ENCODE data around the gene KAT2B.

KAT2B gene

DNA sequence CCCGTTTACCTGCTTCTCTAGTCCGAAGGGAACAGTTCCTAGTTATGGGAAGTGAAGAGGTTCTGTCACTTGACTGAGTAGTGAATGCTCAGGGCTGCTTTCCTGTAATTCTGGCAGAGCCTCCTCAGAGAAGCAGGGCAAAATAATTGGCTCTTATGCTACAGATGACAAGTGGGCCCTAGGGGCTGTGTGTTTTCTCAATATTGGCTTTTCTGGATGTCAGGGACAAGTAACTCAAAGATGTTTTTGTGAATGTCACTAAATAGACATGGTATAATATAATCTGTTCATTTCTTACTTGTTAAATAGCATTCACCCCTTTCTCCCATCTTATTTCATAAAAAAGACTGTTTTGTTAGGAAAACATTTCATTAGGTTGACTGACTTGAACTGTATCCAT, 105.6 kb downstream of the KAT2B start:
- DNase-seq (ENCODE audit: extremely low read depth, low read depth): no peak
- TF ChIP-seq, protein P1, sequence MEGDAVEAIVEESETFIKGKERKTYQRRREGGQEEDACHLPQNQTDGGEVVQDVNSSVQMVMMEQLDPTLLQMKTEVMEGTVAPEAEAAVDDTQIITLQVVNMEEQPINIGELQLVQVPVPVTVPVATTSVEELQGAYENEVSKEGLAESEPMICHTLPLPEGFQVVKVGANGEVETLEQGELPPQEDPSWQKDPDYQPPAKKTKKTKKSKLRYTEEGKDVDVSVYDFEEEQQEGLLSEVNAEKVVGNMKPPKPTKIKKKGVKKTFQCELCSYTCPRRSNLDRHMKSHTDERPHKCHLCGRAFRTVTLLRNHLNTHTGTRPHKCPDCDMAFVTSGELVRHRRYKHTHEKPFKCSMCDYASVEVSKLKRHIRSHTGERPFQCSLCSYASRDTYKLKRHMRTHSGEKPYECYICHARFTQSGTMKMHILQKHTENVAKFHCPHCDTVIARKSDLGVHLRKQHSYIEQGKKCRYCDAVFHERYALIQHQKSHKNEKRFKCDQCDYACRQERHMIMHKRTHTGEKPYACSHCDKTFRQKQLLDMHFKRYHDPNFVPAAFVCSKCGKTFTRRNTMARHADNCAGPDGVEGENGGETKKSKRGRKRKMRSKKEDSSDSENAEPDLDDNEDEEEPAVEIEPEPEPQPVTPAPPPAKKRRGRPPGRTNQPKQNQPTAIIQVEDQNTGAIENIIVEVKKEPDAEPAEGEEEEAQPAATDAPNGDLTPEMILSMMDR (IDR thresholded peaks at IDR 0.05; ENCODE audit: low read depth, low read length, missing control alignments): no peak
- H3K4me3 ChIP-seq (replicated peaks; ENCODE audit: low read depth, low read length): no peak overlapping the region

DNA sequence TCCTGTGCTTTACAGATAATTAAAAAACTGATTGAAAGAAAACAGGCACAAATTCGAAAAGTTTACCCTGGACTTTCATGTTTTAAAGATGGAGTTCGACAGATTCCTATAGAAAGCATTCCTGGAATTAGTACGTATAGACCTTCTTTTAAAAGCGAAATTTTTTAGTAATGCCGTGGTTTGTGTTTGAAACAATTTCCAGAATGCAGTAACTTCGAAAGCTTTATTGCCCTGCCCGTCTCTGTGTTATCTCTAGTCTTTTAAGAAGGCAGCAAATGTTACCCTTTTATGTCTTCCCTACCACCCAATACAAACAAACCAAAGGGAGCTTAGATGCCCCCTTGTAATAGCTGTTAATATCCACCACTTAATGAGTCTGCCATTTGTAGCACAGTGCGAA, 106.1 kb downstream of the KAT2B start:
- TF ChIP-seq, protein P1 (IDR thresholded peaks at IDR 0.05; ENCODE audit: low read depth, low read length, missing control alignments): no peak
- DNase-seq (ENCODE audit: extremely low read depth, low read depth): no peak

DNA sequence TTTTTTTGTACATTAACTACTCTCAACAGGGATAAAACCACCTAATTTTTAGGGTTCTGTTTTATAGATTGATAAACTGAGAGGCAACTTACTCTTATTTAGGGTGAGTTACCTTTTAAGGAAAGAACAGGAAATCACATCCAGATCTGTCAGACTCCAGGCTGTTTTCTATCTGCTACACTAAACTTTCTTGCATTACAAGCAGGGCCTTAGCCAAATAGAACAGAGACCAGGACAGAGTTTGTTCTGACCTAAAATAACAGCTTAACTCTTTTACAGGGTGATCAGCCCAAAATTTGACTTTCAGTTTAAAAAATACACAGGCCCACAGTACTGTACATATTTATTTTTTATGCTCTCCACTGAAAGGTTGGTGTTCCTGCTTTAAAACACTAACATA, 107.1 kb downstream of the KAT2B start:
- H3K4me3 ChIP-seq (replicated peaks; ENCODE audit: low read depth, low read length): no peak overlapping the region
- DNase-seq (ENCODE audit: extremely low read depth, low read depth): no peak
- TF ChIP-seq, protein P1 (IDR thresholded peaks at IDR 0.05; ENCODE audit: low read depth, low read length, missing control alignments): no peak

More for the DNA sequence above, 106.1 kb downstream of the KAT2B start:
- no peak overlapping the region for H3K4me3 ChIP-seq (replicated peaks; ENCODE audit: low read depth, low read length)

DNA sequence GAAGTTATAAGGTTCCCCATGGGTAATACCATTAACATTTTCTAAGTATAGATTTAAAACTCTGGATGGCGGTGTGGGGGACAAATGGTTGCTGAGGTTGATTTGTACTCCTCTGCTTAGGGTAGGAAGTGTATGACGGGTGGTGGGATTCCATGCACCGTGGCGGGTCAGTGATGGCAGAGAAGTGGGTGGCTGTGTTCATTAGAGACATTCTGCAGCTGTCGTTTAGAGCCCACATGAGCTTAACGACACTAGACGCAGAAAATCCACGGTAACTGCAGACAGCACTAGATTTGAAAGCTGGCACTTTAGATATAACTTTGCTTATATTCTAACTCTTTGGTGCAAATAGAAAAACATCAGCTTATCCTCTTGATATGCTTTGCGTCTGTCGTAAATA, 108.2 kb downstream of the KAT2B start:
- H3K4me3 ChIP-seq (replicated peaks; ENCODE audit: low read depth, low read length): no peak overlapping the region
- TF ChIP-seq, protein P1 (IDR thresholded peaks at IDR 0.05; ENCODE audit: low read depth, low read length, missing control alignments): no peak
- DNase-seq (ENCODE audit: extremely low read depth, low read depth): no peak

- TF ChIP-seq, protein P1 (IDR thresholded peaks at IDR 0.05; ENCODE audit: low read depth, low read length, missing control alignments): no peak
- H3K4me3 ChIP-seq (replicated peaks; ENCODE audit: low read depth, low read length): no peak overlapping the region
- DNase-seq (ENCODE audit: extremely low read depth, low read depth): no peak
Observed at GRCh38 chr3:20154078-20154477, 113.8 kb downstream of the KAT2B start.

DNA sequence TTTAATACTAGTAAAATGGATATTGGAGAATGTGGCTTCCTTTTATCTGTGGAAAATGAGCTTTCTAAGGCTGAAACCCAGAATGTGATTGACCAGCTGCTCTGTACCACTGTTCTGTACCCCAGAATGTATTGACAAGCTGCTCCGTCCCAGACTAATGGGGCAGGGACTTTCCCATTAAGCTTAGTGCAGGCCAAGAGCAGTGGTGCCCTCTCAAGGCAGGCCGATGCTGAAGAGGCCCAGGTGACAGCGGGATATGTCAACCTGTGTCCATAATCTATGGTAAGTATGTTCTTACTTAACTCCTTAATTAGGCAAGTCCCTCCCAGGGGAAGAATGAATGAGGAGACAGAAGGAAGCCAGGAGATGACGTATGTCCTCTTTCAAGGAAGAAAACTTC, 114.7 kb downstream of the KAT2B start:
- no peak overlapping the region for H3K4me3 ChIP-seq (replicated peaks; ENCODE audit: low read depth, low read length)
- no peak for DNase-seq (ENCODE audit: extremely low read depth, low read depth)
- TF ChIP-seq, protein P1 (IDR thresholded peaks at IDR 0.05; ENCODE audit: low read depth, low read length, missing control alignments): no peak

DNA sequence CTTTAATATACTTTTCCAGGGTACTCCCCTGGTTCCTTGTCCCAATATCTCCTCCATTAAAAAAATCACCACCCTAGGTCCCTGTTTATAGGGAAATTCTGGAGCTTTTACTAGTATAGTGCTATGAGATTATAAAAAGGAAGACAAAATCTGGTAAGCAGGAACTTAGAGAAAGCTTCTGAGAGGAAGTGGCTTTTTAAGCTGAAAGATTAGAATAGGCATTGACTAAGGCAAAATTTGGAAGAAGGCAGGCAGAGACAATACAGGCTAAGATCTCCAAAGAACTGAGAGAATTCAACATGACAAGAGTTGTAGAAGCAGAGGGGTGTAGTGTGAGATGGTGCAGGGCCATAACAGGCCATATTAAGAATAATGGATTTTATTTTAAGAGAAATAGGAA, 120.0 kb downstream of the KAT2B start:
- DNase-seq (ENCODE audit: extremely low read depth, low read depth): no peak
- no peak overlapping the region for H3K4me3 ChIP-seq (replicated peaks; ENCODE audit: low read depth, low read length)
- TF ChIP-seq, protein P1 (IDR thresholded peaks at IDR 0.05; ENCODE audit: low read depth, low read length, missing control alignments): no peak

Measured in HFF-Myc (cell line).